RWPE1 (cell line): ENCODE results near the gene SORT1.

ENCODE experiments used
- CTCF ChIA-PET: fragments of 350-600 bp; sonication (Branson Sonifier 250); formaldehyde crosslinking; extraction: SDS; loops from one replicate; lab custom pipeline; 2021; lab: Yijun Ruan, JAX
- POLR2A ChIA-PET: fragments of 400-600 bp; formaldehyde crosslinking; extraction: SDS; loops from one replicate; lab custom pipeline; 2020; ENCODE audit warnings: antibody characterized with exemption; ENCODE audit not compliant: low non-redundant PET; lab: Yijun Ruan, JAX
- DNase-seq: peaks from one replicate; pipeline ENCODE4 v3.0.0; 2012; ENCODE audit warnings: low spot score
- H3K27ac ChIP-seq: fragments of 450-650 bp; 2 replicates; pipeline ENCODE4 v1.5.1; 2017
- TF ChIP-seq, protein P1 (sequence below): fragments of 450-650 bp; conservative IDR thresholded peaks from 2 replicates; pipeline ENCODE4 v1.5.1; 2017; ENCODE audit warnings: low read depth, mild to moderate bottlenecking

Gene SORT1

DNA sequence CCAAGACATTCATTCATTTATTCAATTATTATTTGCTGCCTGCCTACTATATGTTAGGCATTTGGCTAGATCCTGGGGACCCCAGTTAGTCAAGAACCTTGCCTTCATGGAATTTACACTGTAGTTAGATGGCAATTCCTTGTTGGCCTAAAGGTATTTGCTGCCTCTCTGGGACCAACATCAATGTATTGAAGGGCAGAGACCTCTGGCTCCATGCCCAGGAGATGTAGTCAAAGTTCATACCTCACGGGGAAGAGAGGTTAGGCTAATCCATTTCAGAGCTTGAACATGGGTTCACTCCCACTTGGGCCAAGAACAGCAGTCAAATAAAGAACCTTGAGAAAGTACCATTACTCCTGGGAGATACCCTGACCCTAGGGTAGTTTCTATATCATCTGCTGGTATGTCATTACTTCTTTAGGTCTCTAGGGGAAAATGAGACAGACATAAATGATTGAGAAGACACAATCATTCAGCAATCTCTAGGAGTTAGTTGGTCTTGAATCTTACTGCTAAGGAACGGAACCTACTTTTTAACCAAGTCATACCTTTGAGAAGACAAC lies 32.0 kb downstream of the SORT1 start:
- DNase-seq, result no peak

DNA sequence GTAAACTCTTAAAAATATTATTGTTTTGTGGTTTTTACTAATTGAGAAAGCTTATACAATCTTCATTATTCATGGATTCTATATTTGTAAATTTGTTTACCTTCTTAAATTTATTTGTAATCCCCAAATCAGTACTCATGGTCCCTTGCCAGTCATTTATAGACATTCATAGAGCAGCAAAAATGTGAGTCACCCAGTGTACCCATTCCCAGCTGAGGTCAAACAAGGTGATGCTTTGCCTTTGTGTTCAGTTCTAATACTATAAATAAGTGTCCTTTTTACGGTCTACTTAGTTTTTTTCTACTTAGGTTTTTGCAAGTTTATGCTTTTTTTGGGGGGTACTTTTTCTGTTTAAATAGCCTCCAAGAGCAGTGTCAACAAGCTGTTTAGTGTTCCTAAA lies 36.1 kb downstream of the SORT1 start:
- TF ChIP-seq, protein P1, sequence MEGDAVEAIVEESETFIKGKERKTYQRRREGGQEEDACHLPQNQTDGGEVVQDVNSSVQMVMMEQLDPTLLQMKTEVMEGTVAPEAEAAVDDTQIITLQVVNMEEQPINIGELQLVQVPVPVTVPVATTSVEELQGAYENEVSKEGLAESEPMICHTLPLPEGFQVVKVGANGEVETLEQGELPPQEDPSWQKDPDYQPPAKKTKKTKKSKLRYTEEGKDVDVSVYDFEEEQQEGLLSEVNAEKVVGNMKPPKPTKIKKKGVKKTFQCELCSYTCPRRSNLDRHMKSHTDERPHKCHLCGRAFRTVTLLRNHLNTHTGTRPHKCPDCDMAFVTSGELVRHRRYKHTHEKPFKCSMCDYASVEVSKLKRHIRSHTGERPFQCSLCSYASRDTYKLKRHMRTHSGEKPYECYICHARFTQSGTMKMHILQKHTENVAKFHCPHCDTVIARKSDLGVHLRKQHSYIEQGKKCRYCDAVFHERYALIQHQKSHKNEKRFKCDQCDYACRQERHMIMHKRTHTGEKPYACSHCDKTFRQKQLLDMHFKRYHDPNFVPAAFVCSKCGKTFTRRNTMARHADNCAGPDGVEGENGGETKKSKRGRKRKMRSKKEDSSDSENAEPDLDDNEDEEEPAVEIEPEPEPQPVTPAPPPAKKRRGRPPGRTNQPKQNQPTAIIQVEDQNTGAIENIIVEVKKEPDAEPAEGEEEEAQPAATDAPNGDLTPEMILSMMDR, result no peak
- no peak overlapping the region for H3K27ac ChIP-seq
- POLR2A ChIA-PET, result no interaction called here
- CTCF ChIA-PET, result interaction anchor here (0.8 kb wide), 1 partner anchor 57 kb away, joined by 3 read pairs; no protein-coding TSS in a partner anchor
- no peak for DNase-seq

More for the DNA sequence above, 32.0 kb downstream of the SORT1 start:
- ChIA-PET CTCF (no interaction called here), POLR2A (no interaction called here)
- TF ChIP-seq, protein P1, result no peak
- H3K27ac ChIP-seq, result no peak overlapping the region

DNA sequence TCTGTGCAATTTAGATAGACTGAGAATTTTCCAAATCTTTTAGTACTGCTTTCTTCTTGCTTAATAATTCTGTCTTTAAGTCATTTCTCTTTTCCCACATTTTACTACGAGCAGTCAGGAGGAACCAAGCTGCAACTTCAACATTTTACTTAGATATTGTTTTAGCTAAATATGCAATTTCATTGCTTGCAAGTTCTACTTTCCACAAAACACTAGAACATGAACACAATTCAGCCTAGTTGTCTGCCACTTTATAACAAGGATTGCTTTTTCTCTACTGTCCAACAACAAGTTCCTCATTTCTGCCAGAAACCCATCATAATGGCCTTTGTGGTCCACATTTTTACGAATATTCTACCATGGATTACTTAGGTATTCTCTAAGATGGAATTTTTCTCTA lies 36.6 kb downstream of the SORT1 start:
- H3K27ac ChIP-seq, result no peak overlapping the region
- POLR2A ChIA-PET, result no interaction called here
- DNase-seq, result no peak
- CTCF ChIA-PET, result interaction anchor here (0.8 kb wide), 1 partner anchor 56 kb away, joined by 3 read pairs; no protein-coding TSS in a partner anchor
- TF ChIP-seq, protein P1, result no peak

DNA sequence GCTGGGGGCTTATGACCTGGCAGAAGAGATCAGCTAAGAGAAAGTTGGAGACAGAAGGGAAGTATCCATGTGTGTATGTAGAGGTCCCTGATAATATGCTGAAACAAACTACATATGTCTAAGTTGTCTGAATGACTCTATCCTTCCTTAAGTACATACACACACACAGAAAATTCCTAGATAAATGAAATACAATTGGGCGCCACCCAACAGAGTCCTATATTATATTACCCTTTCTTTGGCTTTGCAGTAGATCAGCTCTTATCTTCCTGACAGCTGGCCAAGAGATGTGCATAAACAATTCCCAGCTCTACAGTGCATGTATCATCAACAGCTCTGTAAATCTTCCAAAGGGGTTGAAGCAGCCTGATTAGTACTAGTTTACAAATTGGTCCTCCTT lies 40.1 kb downstream of the SORT1 start:
- DNase-seq, result no peak
- TF ChIP-seq, protein P1, result no peak
- CTCF ChIA-PET, result no interaction called here
- no peak overlapping the region for H3K27ac ChIP-seq
- POLR2A ChIA-PET, result no interaction called here

DNA sequence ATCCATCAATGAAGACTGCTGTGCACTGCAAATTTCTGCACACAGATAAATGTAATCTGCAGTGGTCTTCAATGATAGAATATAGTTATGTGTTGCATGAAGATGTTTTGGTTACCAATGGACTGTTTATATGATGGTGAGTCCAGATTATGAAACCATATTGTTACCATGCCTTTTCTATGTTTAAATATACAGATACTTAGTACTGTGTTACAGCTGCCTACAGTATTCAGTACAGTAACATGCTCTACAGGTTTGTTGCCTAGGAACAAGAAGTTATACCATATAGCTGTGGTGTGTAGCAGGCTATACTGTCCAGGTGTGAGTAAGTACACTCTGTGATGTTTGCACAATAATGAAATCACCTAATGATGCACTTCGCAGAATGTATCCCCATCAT lies 40.8 kb downstream of the SORT1 start:
- TF ChIP-seq, protein P1, result no peak
- no peak overlapping the region for H3K27ac ChIP-seq
- ChIA-PET POLR2A (no interaction called here), CTCF (no interaction called here)
- no peak for DNase-seq

DNA sequence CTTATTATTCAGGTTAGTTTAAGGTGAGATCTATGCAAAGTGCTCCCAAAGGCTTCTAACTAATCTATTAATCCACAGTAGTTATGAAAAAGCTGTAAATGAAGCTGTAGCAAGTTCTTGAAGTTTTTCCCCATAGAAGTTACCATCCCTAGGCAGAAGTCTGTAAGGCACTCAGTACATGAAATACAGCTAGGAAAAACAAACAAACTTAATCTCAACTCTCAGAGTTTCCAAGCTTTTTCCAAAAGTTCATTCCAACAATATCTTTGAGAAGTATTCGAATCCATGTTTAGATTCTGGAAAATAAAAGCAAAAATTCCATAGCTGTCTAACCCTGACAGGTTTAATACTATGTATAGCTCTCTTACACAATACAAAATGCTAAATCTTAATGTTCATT lies 41.2 kb downstream of the SORT1 start:
- H3K27ac ChIP-seq, result no peak overlapping the region
- TF ChIP-seq, protein P1, result no peak
- ChIA-PET POLR2A (no interaction called here), CTCF (no interaction called here)
- DNase-seq, result no peak

DNA sequence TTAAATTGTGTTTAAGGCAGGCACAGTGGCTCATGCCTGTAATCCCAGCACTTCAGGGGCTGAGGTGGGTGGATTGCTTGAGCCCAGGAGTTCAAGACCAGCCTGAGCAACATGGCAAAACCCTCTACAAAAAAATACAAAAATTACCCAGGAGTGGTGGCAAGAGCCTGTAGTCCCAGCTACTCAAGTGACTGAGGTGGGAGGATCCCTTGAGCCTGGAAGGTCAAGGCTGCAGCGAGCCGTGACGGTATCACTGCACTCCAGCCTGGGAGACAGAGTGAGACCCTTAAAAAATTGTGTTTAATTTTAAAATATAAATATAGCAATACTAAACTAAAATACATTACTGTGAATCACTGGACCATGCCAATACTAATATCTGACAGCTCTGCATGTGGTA lies 42.8 kb downstream of the SORT1 start:
- ChIA-PET POLR2A (no interaction called here), CTCF (no interaction called here)
- no peak overlapping the region for H3K27ac ChIP-seq
- TF ChIP-seq, protein P1, result no peak
- no peak for DNase-seq
